ENCODE data around the gene NKX1-2.

Gene NKX1-2

DNA sequence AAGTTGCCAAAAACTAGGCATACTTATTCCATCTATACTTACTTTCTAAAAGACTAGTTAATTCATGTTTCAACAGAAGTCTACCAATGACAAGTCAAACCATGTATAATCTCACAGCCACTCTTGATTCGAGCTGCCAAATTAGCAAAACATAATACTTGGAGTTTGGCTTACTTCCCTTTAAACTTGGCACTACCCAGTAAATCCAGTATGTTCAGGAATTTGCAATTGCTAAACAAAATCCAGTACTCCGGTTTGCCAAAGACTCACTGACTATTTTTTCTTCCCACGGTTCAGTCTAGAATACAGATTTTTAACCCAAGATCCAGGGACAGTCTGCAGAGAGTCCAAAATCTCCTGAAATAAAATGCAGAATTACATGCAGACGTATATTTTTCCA lies 35.8 kb downstream of the NKX1-2 start:
- DNase-seq, result no peak

DNA sequence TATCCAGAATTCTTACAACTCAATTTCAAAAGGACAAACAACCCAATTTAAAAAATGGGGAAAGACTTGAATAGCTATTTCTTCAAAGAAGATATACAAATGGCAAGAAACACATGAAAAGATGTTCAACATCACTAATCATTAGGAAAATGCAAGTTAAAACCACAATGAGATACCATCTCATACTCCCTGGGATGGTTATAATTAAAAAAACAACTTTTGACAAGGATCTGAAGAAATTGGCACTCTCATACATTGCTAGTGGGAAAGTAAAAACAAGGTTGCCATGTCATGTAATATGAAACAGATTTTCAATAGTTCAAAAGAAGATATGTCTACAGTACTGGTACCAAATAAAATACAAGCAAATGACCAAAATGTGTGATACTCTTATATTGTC lies 40.1 kb downstream of the NKX1-2 start:
- DNase-seq, result no peak

DNA sequence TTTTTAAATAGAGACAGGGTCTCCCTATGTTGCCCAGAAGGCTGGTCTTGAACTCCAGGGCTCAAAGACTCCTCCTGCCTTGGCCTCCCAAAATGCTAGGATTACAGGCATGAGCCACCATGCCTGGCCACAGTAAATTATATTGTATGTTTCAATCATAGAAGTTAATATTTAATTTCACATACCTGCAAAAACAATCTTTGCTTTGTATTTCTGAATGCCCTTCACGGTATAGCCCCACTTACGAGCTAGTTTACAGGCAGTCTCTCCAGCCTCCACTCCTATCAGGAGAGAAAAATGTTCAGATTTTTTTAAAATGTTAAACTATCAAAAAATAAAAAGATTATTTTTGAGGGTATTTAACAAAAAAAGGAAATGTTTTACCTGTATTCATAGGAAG lies 41.5 kb downstream of the NKX1-2 start:
- DNase-seq, result no peak

DNA sequence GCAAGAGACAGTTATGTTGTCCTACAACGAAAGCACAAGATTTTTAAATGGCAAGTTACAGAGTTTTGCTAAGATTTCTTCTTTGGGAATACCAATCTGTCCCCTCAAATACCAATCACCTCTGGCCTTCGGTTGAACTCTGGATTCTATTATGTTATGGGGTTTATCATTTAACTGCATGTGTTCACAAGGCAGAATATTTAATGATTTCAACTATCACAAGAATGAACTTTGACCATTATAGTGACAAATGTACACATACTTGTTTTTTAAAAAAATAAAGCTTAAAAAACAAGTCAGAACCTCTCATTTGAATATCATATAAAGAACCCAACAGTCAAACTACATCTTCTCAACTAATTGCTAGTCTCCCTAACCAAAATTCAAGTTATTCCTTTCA lies 42.4 kb downstream of the NKX1-2 start:
- DNase-seq, result no peak

DNA sequence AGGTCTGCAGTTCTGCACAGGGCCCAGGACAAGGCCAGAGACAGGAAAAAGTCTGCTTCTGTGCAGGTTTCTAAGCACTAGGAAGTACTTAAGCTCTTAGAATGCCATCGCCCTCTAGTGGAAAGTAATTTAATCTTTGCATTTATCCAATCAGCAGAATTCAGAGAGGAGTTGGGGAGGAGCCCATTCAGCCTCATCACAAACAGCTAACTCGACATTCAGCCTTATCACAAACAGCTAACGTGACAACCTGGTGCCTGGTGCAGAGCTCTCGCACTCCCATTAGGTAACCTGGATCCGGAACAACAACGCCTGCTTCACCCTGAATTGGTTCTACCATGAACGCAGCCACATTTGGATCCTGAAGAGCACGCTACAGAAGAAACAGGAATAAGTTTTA lies 46.3 kb downstream of the NKX1-2 start:
- peak; percentile 74 for DNase-seq

DNA sequence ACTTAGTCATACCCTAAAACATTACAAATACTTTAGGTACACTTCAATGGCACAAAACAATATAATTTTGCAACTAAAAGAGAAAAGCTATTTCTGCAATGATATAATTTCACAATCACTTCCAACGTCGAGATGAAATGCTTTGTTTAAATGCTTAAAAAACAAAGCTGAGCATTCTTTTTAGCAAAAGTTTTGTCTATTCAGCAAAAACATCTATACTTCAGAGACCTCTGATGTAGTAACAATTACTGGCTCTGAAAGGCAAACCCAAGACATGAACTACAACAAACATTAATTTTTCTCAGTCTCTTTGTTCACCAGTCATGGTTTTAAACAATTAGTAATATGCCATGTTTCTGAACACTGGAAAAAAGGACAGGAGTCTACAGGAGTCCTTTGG lies 47.6 kb downstream of the NKX1-2 start:
- no peak for DNase-seq

DNA sequence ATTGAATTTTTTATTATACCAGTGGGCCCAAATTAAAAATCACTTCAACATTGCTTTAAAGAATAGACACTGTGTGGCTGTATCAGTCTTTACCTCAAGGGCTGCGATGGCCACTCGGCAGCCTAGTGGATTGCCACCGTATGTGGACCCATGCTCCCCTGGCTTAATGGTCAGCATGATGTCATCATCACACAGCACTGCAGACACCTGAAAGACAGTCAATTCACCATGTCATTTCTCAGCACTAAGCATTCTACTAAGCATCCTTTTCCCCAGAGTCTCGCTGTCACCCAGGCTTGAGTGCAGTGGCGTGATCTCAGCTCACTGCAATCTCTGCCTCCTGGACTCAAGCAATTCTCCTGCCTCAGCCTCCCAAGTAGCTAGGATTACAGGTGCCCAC lies 48.2 kb downstream of the NKX1-2 start:
- DNase-seq, result no peak

All from fibroblast of skin of right quadriceps (primary cell).